PC-3 (cell line): ENCODE measurements around the gene TARM1. TPM values are rescaled to one million over a fixed set of nuclear protein-coding genes. Genes with fewer than 3 reads are reported as not detected.

Source experiments
- ATAC-seq: fragments of 200-7000 bp; cut with Tn5 transposase; 2 replicates; pipeline ENCODE4 v1.9.1; 2020; ENCODE audit warnings: mild to moderate bottlenecking, moderate library complexity
- BruUV-seq: library from RNA; stranded (reverse); fragments of 400-500 nt; replicated peaks from 2 replicates; lab custom pipeline; 2021; lab: Mats Ljungman, UMichigan
- CTCF ChIA-PET: fragments of 300-600 bp; sonication (Branson Sonifier 250); formaldehyde crosslinking; loops from one replicate; lab custom pipeline; 2022; ENCODE audit warnings: antibody characterized with exemption; lab: Charles Lee
- POLR2A ChIA-PET: fragments of 300-600 bp; sonication (Branson Sonifier 250); formaldehyde crosslinking; loops from one replicate; lab custom pipeline; 2022; ENCODE audit warnings: antibody characterized with exemption; ENCODE audit not compliant: unreplicated experiment; lab: Charles Lee
- DNase-seq: peaks from one replicate; pipeline ENCODE4 v3.0.0-alpha.2; 2015
- H2AFZ ChIP-seq: fragments of 300-600 bp; sonication (generic); 2 replicates; pipeline ENCODE4 v1.6.0; 2016; ENCODE audit warnings: antibody characterized with exemption, low read length
- H3F3A ChIP-seq: fragments of 300-600 bp; sonication (generic); one replicate; pipeline ENCODE4 v1.6.0; 2017; ENCODE audit warnings: antibody characterized with exemption, low read length, control low read depth, mild to moderate bottlenecking; ENCODE audit not compliant: unreplicated experiment
- H3K27ac ChIP-seq: fragments of 300-600 bp; sonication (generic); 2 replicates; pipeline ENCODE4 v1.5.1; 2016; ENCODE audit warnings: mild to moderate bottlenecking, low read length
- H3K27me3 ChIP-seq: fragments of 300-600 bp; sonication (generic); 2 replicates; pipeline ENCODE4 v1.6.1; 2016; ENCODE audit warnings: low read length, mixed read lengths
- H3K36me3 ChIP-seq: fragments of 300-600 bp; sonication (generic); 2 replicates; pipeline ENCODE4 v1.6.1; 2016; ENCODE audit warnings: low read depth, mixed run types, low read length, mixed read lengths
- H3K4me1 ChIP-seq: fragments of 300-600 bp; sonication (generic); 2 replicates; pipeline ENCODE4 v1.5.1; 2016; ENCODE audit warnings: low read length; ENCODE audit not compliant: insufficient read depth
- H3K4me2 ChIP-seq: fragments of 300-600 bp; sonication (generic); 2 replicates; pipeline ENCODE4 v1.6.0; 2016; ENCODE audit warnings: low read length
- H3K4me3 ChIP-seq: fragments of 300-600 bp; sonication (generic); 2 replicates; pipeline ENCODE4 v1.5.1; 2016; ENCODE audit warnings: mild to moderate bottlenecking, low read length, mixed read lengths
- H3K79me2 ChIP-seq: fragments of 300-600 bp; sonication (generic); 2 replicates; pipeline ENCODE4 v1.6.1; 2017; ENCODE audit warnings: low read length, mixed read lengths
- H3K9ac ChIP-seq: fragments of 300-600 bp; sonication (generic); 2 replicates; pipeline ENCODE4 v1.6.0; 2016; ENCODE audit warnings: mild to moderate bottlenecking, low read length
- H3K9me2 ChIP-seq: fragments of 300-600 bp; sonication (generic); replicated peaks from 2 replicates; pipeline ENCODE4 v1.6.1; 2016; ENCODE audit warnings: mixed run types, low read length, mixed read lengths
- H3K9me3 ChIP-seq: fragments of 300-600 bp; sonication (generic); 2 replicates; pipeline ENCODE4 v1.6.1; 2016; ENCODE audit warnings: low read length, mixed read lengths
- H4K20me1 ChIP-seq: fragments of 300-600 bp; sonication (generic); 2 replicates; pipeline ENCODE4 v1.6.1; 2016; ENCODE audit warnings: low read length, mixed read lengths
- CTCF ChIP-seq: fragments of 300-600 bp; sonication (generic); conservative IDR thresholded peaks from 2 replicates; pipeline ENCODE4 v1.5.1; 2017; ENCODE audit warnings: antibody characterized with exemption, low read depth, mild to moderate bottlenecking, low read length
- EZH2 ChIP-seq: fragments of 300-600 bp; sonication (generic); IDR thresholded peaks from one replicate; pipeline ENCODE4 v1.6.1; 2017; ENCODE audit warnings: antibody characterized with exemption, mild to moderate bottlenecking, low read length; ENCODE audit not compliant: unreplicated experiment
- EZH2phosphoT487 ChIP-seq: fragments of 300-600 bp; sonication (generic); IDR thresholded peaks from 2 replicates; pipeline ENCODE4 v1.6.1; 2018; ENCODE audit warnings: mild to moderate bottlenecking, antibody characterized with exemption, low read length, borderline replicate concordance
- intact Hi-C: fragments of 100-400 bp; cut with micrococcal nuclease; formaldehyde crosslinking; loops from 2 replicates; pipeline ENCODE4 v1.9.0; 2023
- total RNA-seq: library from RNA; depleted of rRNA; stranded (reverse); fragments of >200 nt; gene quantifications from 2 replicates; pipeline ENCODE4 v1.2.3, GENCODE V29; 2014; rRNA removed

The TARM1 gene
- total RNA-seq, 1 experiment from 2014 or later: not detected

- H3K4me3 ChIP-seq: no peak overlapping the region
- ATAC-seq: no peak
- intact Hi-C loops: loop anchor here (5.0 kb wide), 1 partner anchor 114 kb away; the partner anchor contains the start of gene CACNG7
- no TSS peak for BruUV-seq
- no peak overlapping the region for H3K27ac ChIP-seq
- H3K79me2 ChIP-seq: no peaks in the 10 kb centered on the region
- H4K20me1 ChIP-seq: no peaks in the 10 kb centered on the region
- TF ChIP-seq EZH2: no peak
- no peak for TF ChIP-seq EZH2phosphoT487
- no peak for TF ChIP-seq CTCF
- DNase-seq: no peak
- H3K4me2 ChIP-seq: no peak overlapping the region
- H3K27me3 ChIP-seq: no peaks in the 10 kb centered on the region
- H3K36me3 ChIP-seq: no peaks in the 10 kb centered on the region
- ChIA-PET CTCF (no interaction called here), POLR2A (no interaction called here)
- H3K9ac ChIP-seq: no peak overlapping the region
- H3K9me3 ChIP-seq: no peaks in the 10 kb centered on the region
- no peak overlapping the region for H2AFZ ChIP-seq
- no peaks in the 10 kb centered on the region for H3F3A ChIP-seq
- H3K9me2 ChIP-seq: no peaks in the 10 kb centered on the region
- H3K4me1 ChIP-seq: peaks cover 42% of the 10 kb centered on the region
Observed at GRCh38 chr19:54021363-54021762, 59.8 kb downstream of the TARM1 start.

Other genes starting within 250 kb of the TARM1 start
- 58.9 and 63.5 TPM in 2 replicates for gene MYADM, start 213.5 kb downstream of the TARM1 start, total RNA-seq
- 1.5 TPM in 1 of 2 replicates, not detected in the other for gene PRKCG, start 199.2 kb downstream of the TARM1 start, total RNA-seq
- not detected in 2 replicates for gene CACNG7, start 172.1 kb downstream of the TARM1 start, total RNA-seq
- gene CACNG8, start 118.4 kb downstream of the TARM1 start, total RNA-seq: 0.15 and 0.23 TPM in 2 replicates
- gene CACNG6, start 89.7 kb downstream of the TARM1 start, total RNA-seq: 1.8 TPM in 1 of 2 replicates, not detected in the other
- gene VSTM1, start 17.5 kb downstream of the TARM1 start, total RNA-seq: not detected in 2 replicates
- gene OSCAR, start 19.4 kb upstream of the TARM1 start, total RNA-seq: 0.46 TPM in 1 of 2 replicates, not detected in the other
- gene NDUFA3, start 21.5 kb upstream of the TARM1 start, total RNA-seq: 91.6 and 138 TPM in 2 replicates
- gene TFPT, start 34.3 kb upstream of the TARM1 start, total RNA-seq: 55.4 and 74.2 TPM in 2 replicates
- 170 and 196 TPM in 2 replicates for gene PRPF31, start 34.4 kb upstream of the TARM1 start, total RNA-seq
- 41.1 and 60.2 TPM in 2 replicates for gene CNOT3, start 56.4 kb upstream of the TARM1 start, total RNA-seq
- gene LENG1, start 78.4 kb upstream of the TARM1 start, total RNA-seq: 13.6 and 18.8 TPM in 2 replicates
- 11.2 and 13.4 TPM in 2 replicates for gene TMC4, start 91.8 kb upstream of the TARM1 start, total RNA-seq
- gene MBOAT7, start 108.2 kb upstream of the TARM1 start, total RNA-seq: 231 and 261 TPM in 2 replicates
- gene TSEN34, start 109.9 kb upstream of the TARM1 start, total RNA-seq: 122 and 173 TPM in 2 replicates
- 3,477 and 3,621 TPM in 2 replicates for gene RPS9, start 119.5 kb upstream of the TARM1 start, total RNA-seq
- gene LILRB3, start 141.6 kb upstream of the TARM1 start, total RNA-seq: not detected in 2 replicates
- not detected in 2 replicates for gene LILRA6, start 161.4 kb upstream of the TARM1 start, total RNA-seq
- gene LILRB5, start 175.9 kb upstream of the TARM1 start, total RNA-seq: not detected in 2 replicates
- not detected in 2 replicates for gene LILRB2, start 199.7 kb upstream of the TARM1 start, total RNA-seq
- not detected in 2 replicates for gene LILRA5, start 231.8 kb upstream of the TARM1 start, total RNA-seq